Measurements from ENCODE around the gene IL17RC. TPM values are rescaled to one million over a fixed set of nuclear protein-coding genes. Genes with fewer than 3 reads are reported as not detected.

IL17RC gene
- total and polyA plus RNA-seq, 8 donors = 11.9 to 55.7 (median 16.8) TPM

- no peak for TF ChIP-seq CTCF (IDR thresholded peaks at IDR 0.05)
- Histone ChIP-seq H3K27me3 (no peaks in the 10 kb centered on the region), H3K27ac (no peak overlapping the region), H3K9me3 (no peaks in the 10 kb centered on the region), H3K36me3 (no peaks in the 10 kb centered on the region), H3K4me1 (no peaks in the 10 kb centered on the region), H3K4me3 (no peak overlapping the region)
- WGBS, 2 donors = 89 to 94% methylated on average over 5 of the region's 5 CpGs
- DNase-seq (peak in 1 of 6 donors; percentile 22), FAIRE-seq (no peak), ATAC-seq (no peak)
- intact Hi-C loops (cut with DNase I) = no loop called here
Observed at GRCh38 chr3:9955611-9956352, 38.9 kb downstream of the IL17RC start.

- TF ChIP-seq CTCF (IDR thresholded peaks at IDR 0.05) = no peak
- FAIRE-seq (no peak), ATAC-seq (no peak), DNase-seq (no peak)
- Histone ChIP-seq H3K9me3 (no peaks in the 10 kb centered on the region), H3K27me3 (no peaks in the 10 kb centered on the region), H3K27ac (no peak overlapping the region), H3K4me3 (no peak overlapping the region), H3K4me1 (no peaks in the 10 kb centered on the region), H3K36me3 (no peaks in the 10 kb centered on the region)
- intact Hi-C loops (cut with DNase I) = no loop called here
- 57 to 66% methylated on average over 5 of the region's 5 CpGs for WGBS, 2 donors
Observed at GRCh38 chr3:9957214-9957613, 40.3 kb downstream of the IL17RC start.

- ATAC-seq (no peak), FAIRE-seq (no peak), DNase-seq (peak in 1 of 6 donors; percentile 8)
- no peak overlapping the region for H3K4me3 ChIP-seq
- no peaks in the 10 kb centered on the region for H3K27me3 ChIP-seq
- peaks cover 0 to 28% (median 6%) of the 10 kb centered on the region in 3 donors for H3K36me3 ChIP-seq
- intact Hi-C loops (cut with DNase I) = no loop called here
- no peak for TF ChIP-seq CTCF (IDR thresholded peaks at IDR 0.05)
- H3K4me1 ChIP-seq = no peaks in the 10 kb centered on the region
- no peak overlapping the region for H3K27ac ChIP-seq
- H3K9me3 ChIP-seq = no peaks in the 10 kb centered on the region
- WGBS, 2 donors = 91 to 92% methylated on average over 6 of the region's 6 CpGs
Observed at GRCh38 chr3:9965200-9965875, 48.4 kb downstream of the IL17RC start.

GRCh38 chr3:9966841-9967240, 49.9 kb downstream of the IL17RC start:
- 100% methylated on average over 2 of the region's 2 CpGs for WGBS, 2 donors
- H3K4me3 ChIP-seq = no peak overlapping the region

More at GRCh38 chr3:9966841-9967240, 49.9 kb downstream of the IL17RC start:
- Histone ChIP-seq H3K9me3 (no peaks in the 10 kb centered on the region), H3K27ac (no peak overlapping the region), H3K27me3 (no peaks in the 10 kb centered on the region), H3K36me3 (peaks cover 0 to 36% (median 11%) of the 10 kb centered on the region in 3 donors), H3K4me1 (no peaks in the 10 kb centered on the region)
- TF ChIP-seq CTCF (IDR thresholded peaks at IDR 0.05) = no peak
- FAIRE-seq (no peak), DNase-seq (no peak), ATAC-seq (no peak)
- intact Hi-C loops (cut with DNase I) = no loop called here

All from pancreas (tissue), 10 donors.